Bronchial epithelial cell (primary cell): ENCODE results near the gene HBE1. TPM values are rescaled to one million over a fixed set of nuclear protein-coding genes. Genes with fewer than 3 reads are reported as not detected.
A peak's percentile ranks its signal among the peaks of the same experiment; 100 is the strongest.

Source experiments
- DNase-seq: peaks from one replicate; pipeline ENCODE4 v3.0.0-alpha.2; 2010; ENCODE audit warnings: low read depth
- FAIRE-seq: peaks from 2 replicates; lab custom pipeline; 2011; peaks lifted over from hg19 to GRCh38; lab: Jason Lieb, UNC
- H3K27me3 ChIP-seq: 2 replicates; pipeline ENCODE4 v1.5.1; 2011; ENCODE audit warnings: low read length; ENCODE audit not compliant: control insufficient read depth, insufficient read depth
- H3K36me3 ChIP-seq: 2 replicates; pipeline ENCODE4 v1.5.1; 2011; ENCODE audit warnings: low read length; ENCODE audit not compliant: control insufficient read depth, insufficient read depth
- H3K4me3 ChIP-seq: 2 replicates; pipeline ENCODE4 v1.5.1; 2011; ENCODE audit warnings: mild to moderate bottlenecking, low read depth, low read length, control low read depth
- total RNA-seq: library from RNA; depleted of rRNA; stranded (reverse); fragments of >200 nt; gene quantifications from 2 replicates; pipeline ENCODE4 v1.2.1, GENCODE V29; 2014
- TF ChIP-seq, protein P1 (sequence below): IDR thresholded peaks from 2 replicates; pipeline ENCODE4 v1.5.1; 2011; ENCODE audit warnings: mild to moderate bottlenecking, moderate library complexity, low read length, control low read depth, inconsistent platforms; ENCODE audit not compliant: insufficient read depth, severe bottlenecking

HBE1 gene
- total RNA-seq, 1 donor from 2014 or later, result not detected

DNA sequence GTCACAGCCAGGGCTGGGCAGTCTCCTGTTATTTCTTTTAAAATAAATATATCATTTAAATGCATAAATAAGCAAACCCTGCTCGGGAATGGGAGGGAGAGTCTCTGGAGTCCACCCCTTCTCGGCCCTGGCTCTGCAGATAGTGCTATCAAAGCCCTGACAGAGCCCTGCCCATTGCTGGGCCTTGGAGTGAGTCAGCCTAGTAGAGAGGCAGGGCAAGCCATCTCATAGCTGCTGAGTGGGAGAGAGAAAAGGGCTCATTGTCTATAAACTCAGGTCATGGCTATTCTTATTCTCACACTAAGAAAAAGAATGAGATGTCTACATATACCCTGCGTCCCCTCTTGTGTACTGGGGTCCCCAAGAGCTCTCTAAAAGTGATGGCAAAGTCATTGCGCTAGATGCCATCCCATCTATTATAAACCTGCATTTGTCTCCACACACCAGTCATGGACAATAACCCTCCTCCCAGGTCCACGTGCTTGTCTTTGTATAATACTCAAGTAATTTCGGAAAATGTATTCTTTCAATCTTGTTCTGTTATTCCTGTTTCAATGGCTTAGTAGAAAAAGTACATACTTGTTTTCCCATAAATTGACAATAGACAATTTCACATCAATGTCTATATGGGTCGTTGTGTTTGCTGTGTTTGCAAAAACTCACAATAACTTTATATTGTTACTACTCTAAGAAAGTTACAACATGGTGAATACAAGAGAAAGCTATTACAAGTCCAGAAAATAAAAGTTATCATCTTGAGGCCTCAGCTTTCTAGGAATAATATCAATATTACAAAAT is 18.6 kb upstream of the HBE1 start:
- DNase-seq, result peak; percentile 46
- no peak for FAIRE-seq
- TF ChIP-seq, protein P1, sequence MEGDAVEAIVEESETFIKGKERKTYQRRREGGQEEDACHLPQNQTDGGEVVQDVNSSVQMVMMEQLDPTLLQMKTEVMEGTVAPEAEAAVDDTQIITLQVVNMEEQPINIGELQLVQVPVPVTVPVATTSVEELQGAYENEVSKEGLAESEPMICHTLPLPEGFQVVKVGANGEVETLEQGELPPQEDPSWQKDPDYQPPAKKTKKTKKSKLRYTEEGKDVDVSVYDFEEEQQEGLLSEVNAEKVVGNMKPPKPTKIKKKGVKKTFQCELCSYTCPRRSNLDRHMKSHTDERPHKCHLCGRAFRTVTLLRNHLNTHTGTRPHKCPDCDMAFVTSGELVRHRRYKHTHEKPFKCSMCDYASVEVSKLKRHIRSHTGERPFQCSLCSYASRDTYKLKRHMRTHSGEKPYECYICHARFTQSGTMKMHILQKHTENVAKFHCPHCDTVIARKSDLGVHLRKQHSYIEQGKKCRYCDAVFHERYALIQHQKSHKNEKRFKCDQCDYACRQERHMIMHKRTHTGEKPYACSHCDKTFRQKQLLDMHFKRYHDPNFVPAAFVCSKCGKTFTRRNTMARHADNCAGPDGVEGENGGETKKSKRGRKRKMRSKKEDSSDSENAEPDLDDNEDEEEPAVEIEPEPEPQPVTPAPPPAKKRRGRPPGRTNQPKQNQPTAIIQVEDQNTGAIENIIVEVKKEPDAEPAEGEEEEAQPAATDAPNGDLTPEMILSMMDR, result no peak
- Histone ChIP-seq H3K36me3 (no peaks in the 10 kb centered on the region), H3K4me3 (no peak overlapping the region), H3K27me3 (no peaks in the 10 kb centered on the region)

DNA sequence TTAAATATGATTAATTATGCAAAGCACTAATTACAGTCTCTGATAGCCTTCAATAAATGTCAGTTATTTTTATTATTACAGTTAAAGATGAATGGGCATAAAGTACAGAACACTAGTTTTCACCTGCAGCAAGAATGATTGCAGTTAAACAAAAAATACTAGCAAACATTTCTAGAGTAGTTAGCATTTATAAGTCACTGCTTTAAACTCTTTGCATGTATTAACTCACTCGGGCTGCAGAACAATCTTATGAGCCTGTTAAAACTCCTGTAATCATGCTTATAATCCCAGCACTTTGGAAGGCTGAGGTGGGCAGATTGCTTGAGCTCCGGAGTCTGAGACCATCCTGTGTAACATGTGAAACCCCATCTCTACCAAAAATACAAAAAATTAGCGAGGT is 17.2 kb upstream of the HBE1 start:
- no peaks in the 10 kb centered on the region for H3K27me3 ChIP-seq
- DNase-seq (no peak), FAIRE-seq (no peak)
- H3K36me3 ChIP-seq, result no peaks in the 10 kb centered on the region
- H3K4me3 ChIP-seq, result no peak overlapping the region
- TF ChIP-seq, protein P1, result no peak

GRCh38 chr11:5286351-5286750 is 16.6 kb upstream of the HBE1 start:
- Histone ChIP-seq H3K27me3 (no peaks in the 10 kb centered on the region), H3K4me3 (no peak overlapping the region), H3K36me3 (no peaks in the 10 kb centered on the region)
- FAIRE-seq (no peak), DNase-seq (no peak)
- TF ChIP-seq, protein P1, result no peak

DNA sequence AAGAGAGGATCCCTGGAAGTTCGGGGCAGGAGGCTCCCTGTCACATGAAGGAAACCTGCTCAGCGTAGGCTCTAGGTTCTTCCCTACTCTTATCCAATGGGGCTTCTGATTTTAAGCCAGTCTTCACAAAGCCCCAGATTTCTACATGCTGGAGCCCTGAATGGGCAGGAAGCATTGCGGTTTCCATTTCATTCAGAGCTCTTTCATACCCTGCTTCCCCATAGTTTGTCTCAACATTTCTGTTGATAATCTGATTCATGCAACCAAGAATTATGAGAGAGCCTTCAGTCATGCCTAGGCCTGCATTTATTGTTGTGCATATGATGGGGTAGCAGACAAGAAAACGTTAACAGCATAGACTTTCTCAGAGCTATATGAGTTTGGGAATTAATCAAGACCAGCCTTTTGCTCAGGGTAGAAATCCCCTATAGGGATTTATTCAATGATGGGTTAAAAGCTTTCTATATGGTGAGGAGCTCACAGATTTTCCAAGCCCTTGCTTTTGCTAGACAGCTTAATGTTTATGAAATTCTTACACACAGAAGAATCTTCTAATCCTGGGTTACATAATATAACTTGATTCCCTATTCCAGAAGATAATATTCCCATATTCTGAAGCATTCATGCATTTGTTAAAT is 16.1 kb upstream of the HBE1 start:
- FAIRE-seq, result peak; percentile 32
- Histone ChIP-seq H3K27me3 (no peaks in the 10 kb centered on the region), H3K36me3 (no peaks in the 10 kb centered on the region), H3K4me3 (no peak overlapping the region)
- TF ChIP-seq, protein P1, result no peak
- DNase-seq, result peak; percentile 98

DNA sequence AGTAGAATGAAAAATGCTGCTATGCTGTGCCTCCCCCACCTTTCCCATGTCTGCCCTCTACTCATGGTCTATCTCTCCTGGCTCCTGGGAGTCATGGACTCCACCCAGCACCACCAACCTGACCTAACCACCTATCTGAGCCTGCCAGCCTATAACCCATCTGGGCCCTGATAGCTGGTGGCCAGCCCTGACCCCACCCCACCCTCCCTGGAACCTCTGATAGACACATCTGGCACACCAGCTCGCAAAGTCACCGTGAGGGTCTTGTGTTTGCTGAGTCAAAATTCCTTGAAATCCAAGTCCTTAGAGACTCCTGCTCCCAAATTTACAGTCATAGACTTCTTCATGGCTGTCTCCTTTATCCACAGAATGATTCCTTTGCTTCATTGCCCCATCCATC is 14.9 kb upstream of the HBE1 start:
- FAIRE-seq (no peak), DNase-seq (no peak)
- TF ChIP-seq, protein P1, result no peak
- Histone ChIP-seq H3K4me3 (no peak overlapping the region), H3K36me3 (no peaks in the 10 kb centered on the region), H3K27me3 (no peaks in the 10 kb centered on the region)
